Osteocyte (in vitro differentiated cells): ENCODE data around the gene DGKG. TPM values are rescaled to one million over a fixed set of nuclear protein-coding genes. Genes with fewer than 3 reads are reported as not detected.

Experiments
- DNase-seq: peaks from one replicate; pipeline ENCODE4 v3.0.0; 2021; ENCODE audit warnings: mixed read lengths; ENCODE audit not compliant: unreplicated experiment; ENCODE audit errors: extremely low spot score
- H3K27ac Mint-ChIP-seq: one replicate; pipeline ENCODE4 v1.8.0; 2021; ENCODE audit warnings: mild to moderate bottlenecking, mixed read lengths; ENCODE audit not compliant: unreplicated experiment
- H3K27me3 Mint-ChIP-seq: one replicate; pipeline ENCODE4 v1.8.0; 2021; ENCODE audit warnings: mixed read lengths; ENCODE audit not compliant: unreplicated experiment
- H3K36me3 Mint-ChIP-seq: one replicate; pipeline ENCODE4 v1.8.0; 2021; ENCODE audit warnings: mixed read lengths; ENCODE audit not compliant: unreplicated experiment
- H3K4me1 Mint-ChIP-seq: one replicate; pipeline ENCODE4 v1.8.0; 2021; ENCODE audit warnings: mixed read lengths; ENCODE audit not compliant: unreplicated experiment
- H3K4me3 Mint-ChIP-seq: one replicate; pipeline ENCODE4 v1.8.0; 2021; ENCODE audit warnings: mild to moderate bottlenecking, moderate library complexity, mixed read lengths; ENCODE audit not compliant: unreplicated experiment
- H3K9me3 Mint-ChIP-seq: one replicate; pipeline ENCODE4 v1.8.0; 2021; ENCODE audit warnings: mixed read lengths; ENCODE audit not compliant: unreplicated experiment
- CTCF ChIP-seq: fragments of 200-600 bp; sonication (generic); IDR thresholded peaks from 2 replicates; pipeline ENCODE4 v1.5.0; 2021; ENCODE audit warnings: antibody characterized with exemption, mild to moderate bottlenecking, moderate library complexity
- total RNA-seq: library from RNA; stranded (reverse); gene quantifications from 2 replicates; pipeline ENCODE4 v1.2.1, GENCODE V29; 2021

DGKG gene
- total RNA-seq, 1 donor from 2014 or later: not detected

- Mint-ChIP-seq H3K4me3 (no peak overlapping the region), H3K4me1 (peaks cover 14% of the 10 kb centered on the region), H3K27me3 (peaks cover 30% of the 10 kb centered on the region), H3K9me3 (no peaks in the 10 kb centered on the region), H3K27ac (no peak overlapping the region), H3K36me3 (no peaks in the 10 kb centered on the region)
- TF ChIP-seq CTCF: no peak
- DNase-seq: no peak
Measured at GRCh38 chr3:186210852-186211500, 151.1 kb downstream of the DGKG start.

- DNase-seq: no peak
- TF ChIP-seq CTCF: no peak
- H3K27ac Mint-ChIP-seq: peak overlapping the region; percentile 71
- peaks cover 30% of the 10 kb centered on the region for H3K27me3 Mint-ChIP-seq
- no peaks in the 10 kb centered on the region for H3K36me3 Mint-ChIP-seq
- H3K9me3 Mint-ChIP-seq: no peaks in the 10 kb centered on the region
- H3K4me3 Mint-ChIP-seq: no peak overlapping the region
- peaks cover 14% of the 10 kb centered on the region for H3K4me1 Mint-ChIP-seq
Measured at GRCh38 chr3:186209810-186210752, 152.0 kb downstream of the DGKG start.

- no peak for TF ChIP-seq CTCF
- H3K27ac Mint-ChIP-seq: no peak overlapping the region
- no peaks in the 10 kb centered on the region for H3K36me3 Mint-ChIP-seq
- no peak overlapping the region for H3K4me3 Mint-ChIP-seq
- peaks cover 14% of the 10 kb centered on the region for H3K4me1 Mint-ChIP-seq
- DNase-seq: no peak
- no peaks in the 10 kb centered on the region for H3K9me3 Mint-ChIP-seq
- H3K27me3 Mint-ChIP-seq: peaks cover 25% of the 10 kb centered on the region
Measured at GRCh38 chr3:186208296-186208989, 153.6 kb downstream of the DGKG start.

GRCh38 chr3:186207515-186207914 lies 154.5 kb downstream of the DGKG start:
- H3K27ac Mint-ChIP-seq: no peak overlapping the region
- peaks cover 25% of the 10 kb centered on the region for H3K27me3 Mint-ChIP-seq
- H3K36me3 Mint-ChIP-seq: no peaks in the 10 kb centered on the region
- no peak for TF ChIP-seq CTCF
- peaks cover 14% of the 10 kb centered on the region for H3K4me1 Mint-ChIP-seq
- no peak for DNase-seq
- no peak overlapping the region for H3K4me3 Mint-ChIP-seq
- H3K9me3 Mint-ChIP-seq: no peaks in the 10 kb centered on the region
